HCT116 (cell line): ENCODE measurements around the gene DPP6. TPM values are rescaled to one million over a fixed set of nuclear protein-coding genes. Genes with fewer than 3 reads are reported as not detected.
"Not testable (repeated sequence)": the region's sequence is repeated elsewhere in the genome, so short reads cannot be mapped to it uniquely, and the experiment has no call there.

Source experiments
- ATAC-seq: fragments of 200-7000 bp; cut with Tn5 transposase; 2 replicates; pipeline ENCODE4 v1.9.1; 2020; ENCODE audit warnings: mild to moderate bottlenecking, moderate library complexity
- BruUV-seq: library from RNA; stranded (reverse); fragments of 400-500 nt; replicated peaks from 2 replicates; lab custom pipeline; 2021; lab: Mats Ljungman, UMichigan
- CTCF ChIA-PET: fragments of 300-600 bp; sonication (Branson Sonifier 250); formaldehyde crosslinking; loops from one replicate; lab custom pipeline; 2021; ENCODE audit warnings: antibody characterized with exemption; lab: Charles Lee
- POLR2A ChIA-PET: fragments of 300-600, 350-600 bp; sonication (Branson Sonifier 250); formaldehyde crosslinking; loops from one replicate; lab custom pipeline; 2021; ENCODE audit warnings: antibody characterized with exemption; lab: Charles Lee
- RAD21 ChIA-PET, 2 experiments: fragments of 300-600 bp; sonication (Branson Sonifier 250); formaldehyde crosslinking; loops; one replicate each; lab custom pipeline; 2023; ENCODE audit warnings: low total read pairs in 2 of 2; ENCODE audit not compliant: uncharacterized antibody in 2 of 2, unreplicated experiment in 2 of 2, low non-redundant PET in 1 of 2; lab: Charles Lee
- DNase-seq: peaks from one replicate; pipeline ENCODE4 v3.0.0-alpha.2; 2010; ENCODE audit warnings: low read depth, low spot score
- H2AFZ ChIP-seq: fragments of 200-600 bp; shearing (Covaris generic), sonication (generic); 2 replicates; pipeline ENCODE4 v1.6.1; 2017; ENCODE audit warnings: low read depth, mixed run types, mixed read lengths, antibody characterized with exemption, low read length; ENCODE audit not compliant: poor library complexity, severe bottlenecking
- H3K27ac ChIP-seq: 2 replicates; pipeline ENCODE4 v1.5.1; 2012; ENCODE audit warnings: low read depth, low read length
- H3K27me3 ChIP-seq: fragments of 200-600 bp; sonication (generic); 2 replicates; pipeline ENCODE4 v1.6.1; 2016; ENCODE audit warnings: mixed run types, low read length, mixed read lengths; ENCODE audit not compliant: insufficient read depth
- H3K36me3 ChIP-seq, 2 experiments: fragments of 200-500 bp in 1 of 2; fragments of 200-600 bp in 1 of 2; sonication (Bioruptor generic) in 1 of 2; sonication (generic) in 1 of 2; 2 replicates each; pipeline versions ENCODE4 v1.5.1 to v1.6.1; 2014 to 2016; ENCODE audit warnings: low read length in 2 of 2, inconsistent platforms in 1 of 2, mixed read lengths in 1 of 2, mixed run types in 1 of 2; ENCODE audit not compliant: insufficient read depth in 2 of 2, control insufficient read depth in 1 of 2
- H3K4me1 ChIP-seq, 2 experiments: fragments of 200-600 bp in 1 of 2; sonication (generic) in 1 of 2; 2 replicates each; pipeline versions ENCODE4 v1.5.1 to v1.6.1; 2012 to 2017; ENCODE audit warnings: low read length in 2 of 2, inconsistent platforms in 1 of 2, mild to moderate bottlenecking in 1 of 2, mixed read lengths in 1 of 2, mixed run types in 1 of 2, moderate library complexity in 1 of 2; ENCODE audit not compliant: insufficient read depth in 2 of 2, control insufficient read depth in 1 of 2
- H3K4me2 ChIP-seq: fragments of 200-600 bp; sonication (generic); 2 replicates; pipeline ENCODE4 v1.6.1; 2017; ENCODE audit warnings: mixed run types, low read length, mixed read lengths
- H3K4me3 ChIP-seq, 2 experiments: fragments of 200-600 bp in 1 of 2; sonication (generic) in 1 of 2; replicated peaks in 1 of 2; 2 replicates each; pipeline ENCODE4 v1.5.1; 2011 to 2016; ENCODE audit warnings: low read length in 2 of 2, control low read depth in 1 of 2, low read depth in 1 of 2, mild to moderate bottlenecking in 1 of 2, mixed read lengths in 1 of 2, mixed run types in 1 of 2
- H3K79me2 ChIP-seq: fragments of 200-600 bp; sonication (generic); 2 replicates; pipeline ENCODE4 v1.6.1; 2017; ENCODE audit warnings: mild to moderate bottlenecking, mixed run types, low read length, moderate library complexity, mixed read lengths; ENCODE audit not compliant: insufficient read depth
- H3K9ac ChIP-seq: fragments of 200-600 bp; sonication (generic); 2 replicates; pipeline ENCODE4 v1.6.1; 2016; ENCODE audit warnings: low read length, mixed read lengths
- H3K9me2 ChIP-seq: fragments of 200-600 bp; sonication (generic), shearing (Covaris generic); 2 replicates; pipeline ENCODE4 v1.6.1; 2017; ENCODE audit warnings: mixed run types, mild to moderate bottlenecking, moderate library complexity; ENCODE audit not compliant: insufficient read depth
- H3K9me3 ChIP-seq, 2 experiments: fragments of 200-500 bp in 1 of 2; fragments of 200-600 bp in 1 of 2; sonication (Bioruptor generic) in 1 of 2; sonication (generic) in 1 of 2; 2 replicates each; pipeline ENCODE4 v1.6.1; 2014 to 2017; ENCODE audit warnings: low read length in 2 of 2, mixed read lengths in 2 of 2, inconsistent platforms in 1 of 2, low read depth in 1 of 2, mild to moderate bottlenecking in 1 of 2, mixed run types in 1 of 2, moderate library complexity in 1 of 2; ENCODE audit not compliant: control insufficient read depth in 1 of 2, insufficient read depth in 1 of 2
- H4K20me1 ChIP-seq: fragments of 200-600 bp; sonication (generic), shearing (Covaris generic); 2 replicates; pipeline ENCODE4 v1.6.1; 2017; ENCODE audit warnings: mixed run types, mild to moderate bottlenecking, moderate library complexity; ENCODE audit not compliant: insufficient read depth
- CEBPB ChIP-seq: IDR thresholded peaks from 2 replicates; pipeline ENCODE4 v1.6.1; 2012; ENCODE audit warnings: low read depth
- JUND ChIP-seq: IDR thresholded peaks from 2 replicates; pipeline ENCODE4 v1.6.1; 2012
- MAX ChIP-seq: IDR thresholded peaks from 2 replicates; pipeline ENCODE4 v1.6.1; 2012
- SP1 ChIP-seq: IDR thresholded peaks from 2 replicates; pipeline ENCODE4 v1.6.1; 2012; ENCODE audit warnings: low read depth
- SRF ChIP-seq: IDR thresholded peaks from 2 replicates; pipeline ENCODE4 v1.6.1; 2012; ENCODE audit warnings: low read depth
- YY1 ChIP-seq: IDR thresholded peaks from 2 replicates; pipeline ENCODE4 v1.6.1; 2011; ENCODE audit warnings: low read length, low read depth, moderate library complexity, mild to moderate bottlenecking; ENCODE audit not compliant: insufficient replicate concordance; ENCODE audit errors: extremely low read depth
- intact Hi-C: fragments of 100-400 bp; cut with micrococcal nuclease; formaldehyde crosslinking; loops from 2 replicates; pipeline ENCODE4 v1.10.0; 2022
- total RNA-seq: library from RNA; stranded (reverse); gene quantifications from one replicate; pipeline ENCODE4 v1.2.1, GENCODE V29; 2021; ENCODE audit not compliant: unreplicated experiment
- TF ChIP-seq, protein P1 (sequence below): IDR thresholded peaks from 2 replicates; pipeline ENCODE4 v1.6.1; 2011; ENCODE audit warnings: mild to moderate bottlenecking, low read length, moderate library complexity; ENCODE audit not compliant: insufficient replicate concordance; ENCODE audit errors: extremely low read depth

DPP6 gene
- total RNA-seq, 1 experiment from 2014 or later = not detected

- ChIA-PET CTCF (no interaction called here), RAD21 (no interaction called here), POLR2A (no interaction called here)
- Histone ChIP-seq H3K27me3 (no peaks in the 10 kb centered on the region), H3K9ac (no peak overlapping the region), H3K9me3 (peaks cover 4 to 6% of the 10 kb centered on the region in 2 experiments; a peak in 2 of 4 replicates), H3K4me2 (no peak overlapping the region), H3K4me3 (no peak overlapping the region), H3K79me2 (no peaks in the 10 kb centered on the region), H3K9me2 (no peaks in the 10 kb centered on the region), H3K4me1 (peaks cover 4 to 15% of the 10 kb centered on the region in 2 experiments; a peak in 2 of 4 replicates), H3K36me3 (no peaks in the 10 kb centered on the region), H4K20me1 (no peaks in the 10 kb centered on the region), H2AFZ (no peak overlapping the region), H3K27ac (no peak overlapping the region)
- ATAC-seq (no peak), DNase-seq (no peak)
- BruUV-seq = no TSS peak
- TF ChIP-seq SP1 (no peak), CEBPB (no peak), MAX (no peak), JUND (no peak), YY1 (no peak), SRF (no peak)
- TF ChIP-seq, protein P1, sequence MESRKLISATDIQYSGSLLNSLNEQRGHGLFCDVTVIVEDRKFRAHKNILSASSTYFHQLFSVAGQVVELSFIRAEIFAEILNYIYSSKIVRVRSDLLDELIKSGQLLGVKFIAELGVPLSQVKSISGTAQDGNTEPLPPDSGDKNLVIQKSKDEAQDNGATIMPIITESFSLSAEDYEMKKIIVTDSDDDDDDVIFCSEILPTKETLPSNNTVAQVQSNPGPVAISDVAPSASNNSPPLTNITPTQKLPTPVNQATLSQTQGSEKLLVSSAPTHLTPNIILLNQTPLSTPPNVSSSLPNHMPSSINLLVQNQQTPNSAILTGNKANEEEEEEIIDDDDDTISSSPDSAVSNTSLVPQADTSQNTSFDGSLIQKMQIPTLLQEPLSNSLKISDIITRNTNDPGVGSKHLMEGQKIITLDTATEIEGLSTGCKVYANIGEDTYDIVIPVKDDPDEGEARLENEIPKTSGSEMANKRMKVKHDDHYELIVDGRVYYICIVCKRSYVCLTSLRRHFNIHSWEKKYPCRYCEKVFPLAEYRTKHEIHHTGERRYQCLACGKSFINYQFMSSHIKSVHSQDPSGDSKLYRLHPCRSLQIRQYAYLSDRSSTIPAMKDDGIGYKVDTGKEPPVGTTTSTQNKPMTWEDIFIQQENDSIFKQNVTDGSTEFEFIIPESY = no peak
- intact Hi-C loops = no loop called here
Measured at GRCh38 chr7:154931906-154932305, 879.7 kb downstream of the DPP6 start.

DNA sequence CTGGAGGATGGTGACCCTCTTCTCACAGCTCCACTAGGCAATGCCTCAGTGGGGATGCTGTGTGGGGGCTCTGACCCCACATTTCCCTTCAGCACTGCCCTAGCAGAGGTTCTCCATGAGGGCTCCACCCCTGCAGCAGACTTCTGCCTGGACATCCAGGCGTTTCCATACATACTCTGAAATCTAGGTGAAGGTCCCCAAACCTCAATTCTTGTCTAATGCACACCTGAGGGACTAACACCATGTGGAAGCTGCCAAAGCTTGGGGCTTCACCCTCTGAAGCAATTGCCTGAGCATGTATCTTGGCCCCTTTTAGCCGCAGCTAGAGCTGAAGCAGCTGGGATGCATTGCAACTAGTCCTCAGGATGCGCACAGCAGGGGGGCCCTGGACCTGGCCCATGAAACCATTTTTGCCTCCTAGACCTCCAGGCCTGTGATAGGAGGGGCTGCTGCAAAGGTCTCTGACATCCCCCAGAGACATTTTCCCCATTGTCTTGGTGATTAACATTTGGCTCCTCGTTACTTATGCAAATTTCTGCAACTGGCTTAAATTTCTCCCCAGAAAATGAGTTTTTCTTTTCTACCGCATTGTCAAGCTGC is 882.3 kb downstream of the DPP6 start:
- H3K4me2 ChIP-seq, H4K20me1 ChIP-seq, H2AFZ ChIP-seq, H3K27ac ChIP-seq, POLR2A ChIA-PET, H3K27me3 ChIP-seq, H3K9me2 ChIP-seq, H3K79me2 ChIP-seq, ATAC-seq, DNase-seq, BruUV-seq, H3K9me3 ChIP-seq, H3K4me3 ChIP-seq, H3K36me3 ChIP-seq, intact Hi-C loops, RAD21 ChIA-PET, CTCF ChIA-PET, H3K9ac ChIP-seq, H3K4me1 ChIP-seq: not testable (repeated sequence)
